Activated T-cell treated with anti-CD3 and anti-CD28 coated beads for 48 hours (primary cell): ENCODE data around the gene SRGAP2.
"Not testable (repeated sequence)": the region's sequence is repeated elsewhere in the genome, so short reads cannot be mapped to it uniquely, and the experiment has no call there.

ENCODE experiments used
- DNase-seq: peaks from one replicate; pipeline ENCODE4 v3.0.0-alpha.2; 2020; ENCODE audit warnings: low read depth

SRGAP2 gene

DNA sequence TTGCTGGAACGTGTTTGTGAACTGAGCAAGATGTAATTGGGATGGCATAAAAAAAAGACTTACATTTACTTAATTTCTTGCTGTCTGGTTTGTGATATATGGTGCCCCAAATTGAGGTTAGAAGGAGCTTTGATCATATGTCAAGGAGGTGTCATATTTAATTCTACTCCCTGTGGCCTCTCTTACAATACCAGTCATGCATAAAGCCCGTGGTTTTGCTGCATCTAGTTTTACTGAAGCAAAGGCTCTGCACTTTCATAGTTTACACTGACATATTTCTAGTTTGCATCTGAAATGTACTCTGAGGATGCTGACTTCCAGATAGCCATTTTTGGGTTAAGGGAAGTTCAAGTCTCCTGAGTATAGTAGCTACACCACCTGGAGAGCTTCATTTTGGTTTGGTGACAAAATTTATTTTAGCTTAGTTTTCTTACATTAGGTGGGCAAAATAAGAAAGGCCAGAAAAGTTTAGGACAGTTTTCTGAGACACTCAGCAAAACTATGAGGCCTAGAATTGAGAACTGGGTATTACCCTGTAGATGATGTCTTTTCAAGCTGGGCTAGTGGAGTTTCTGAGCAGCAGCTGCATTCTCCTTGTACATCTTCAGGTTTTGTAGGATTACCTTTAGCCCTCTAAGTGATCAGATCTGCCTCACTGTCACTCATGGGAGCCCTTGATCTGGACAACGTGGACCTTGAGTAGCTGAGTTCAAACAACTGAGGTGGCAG, 47.8 kb downstream of the SRGAP2 start:
- not testable (repeated sequence) for DNase-seq

DNA sequence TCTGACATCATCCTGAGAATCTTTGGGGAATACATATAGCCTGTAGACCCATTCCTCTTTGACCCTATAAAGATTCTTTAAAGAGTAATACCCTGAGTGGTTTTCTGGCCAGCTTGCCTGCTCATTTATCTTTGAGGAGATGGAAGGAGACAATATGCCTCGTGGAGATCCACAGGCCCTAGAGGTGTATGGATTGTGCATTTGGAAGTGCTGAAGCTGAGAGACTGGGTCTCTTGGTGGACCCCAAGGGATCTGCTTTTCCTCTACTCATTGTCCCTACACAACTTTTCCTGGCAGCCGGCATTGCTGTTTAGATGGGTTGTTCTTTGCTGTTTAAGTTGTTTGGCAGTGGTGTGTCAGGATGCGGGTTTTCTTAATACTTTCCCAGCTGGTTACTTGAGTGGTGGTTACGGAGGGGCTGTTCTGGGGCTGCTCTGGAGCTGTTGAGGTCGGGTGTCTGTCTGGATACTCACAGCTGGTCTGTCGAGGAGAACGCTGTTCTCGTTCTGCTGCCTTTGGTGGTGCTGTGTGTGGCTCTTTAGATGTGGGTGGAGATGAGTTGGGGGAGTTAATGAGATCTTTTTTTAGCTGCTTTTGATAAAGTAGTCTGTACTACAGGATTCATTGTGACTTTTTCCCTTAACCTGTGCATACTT, 49.5 kb downstream of the SRGAP2 start:
- not testable (repeated sequence) for DNase-seq
